GM21619 (cell line): Measurements from ENCODE around the gene OPTC.
"Not testable (repeated sequence)": the region's sequence is repeated elsewhere in the genome, so short reads cannot be mapped to it uniquely, and the experiment has no call there.

ENCODE experiments used
- ATAC-seq: cut with Tn5 transposase; IDR thresholded peaks from one replicate; pipeline ENCODE4 v1.9.1; 2021; ENCODE audit not compliant: unreplicated experiment

The OPTC gene

GRCh38 chr1:203513585-203514031 lies 19.7 kb downstream of the OPTC start:
- ATAC-seq: no peak

- ATAC-seq: no peak
These were observed 22.2 kb downstream of the OPTC start for GRCh38 chr1:203516184-203516583.

- ATAC-seq: no peak
These were observed 23.0 kb downstream of the OPTC start for GRCh38 chr1:203516906-203517305.

GRCh38 chr1:203517426-203518110 lies 23.6 kb downstream of the OPTC start:
- ATAC-seq: no peak

- not testable (repeated sequence) for ATAC-seq
These were observed 24.2 kb downstream of the OPTC start for GRCh38 chr1:203518139-203518538.

GRCh38 chr1:203518541-203518940 lies 24.6 kb downstream of the OPTC start:
- no peak for ATAC-seq

- ATAC-seq: no peak
These were observed 25.3 kb downstream of the OPTC start for GRCh38 chr1:203519053-203519840.

GRCh38 chr1:203519896-203520295 lies 25.9 kb downstream of the OPTC start:
- no peak for ATAC-seq

- ATAC-seq: no peak
These were observed 26.4 kb downstream of the OPTC start for GRCh38 chr1:203520315-203520714.

- no peak for ATAC-seq
These were observed 27.3 kb downstream of the OPTC start for GRCh38 chr1:203521074-203521794.

GRCh38 chr1:203521812-203522211 lies 27.9 kb downstream of the OPTC start:
- no peak for ATAC-seq

GRCh38 chr1:203522237-203522636 lies 28.3 kb downstream of the OPTC start:
- ATAC-seq: no peak

GRCh38 chr1:203523667-203524066 lies 29.7 kb downstream of the OPTC start:
- no peak for ATAC-seq

- ATAC-seq: no peak
These were observed 30.2 kb downstream of the OPTC start for GRCh38 chr1:203524152-203524551.

GRCh38 chr1:203524824-203525223 lies 30.9 kb downstream of the OPTC start:
- ATAC-seq: no peak

- no peak for ATAC-seq
These were observed 31.7 kb downstream of the OPTC start for GRCh38 chr1:203525685-203526084.

GRCh38 chr1:203526130-203526529 lies 32.2 kb downstream of the OPTC start:
- ATAC-seq: no peak

GRCh38 chr1:203526572-203526971 lies 32.6 kb downstream of the OPTC start:
- no peak for ATAC-seq

GRCh38 chr1:203527013-203527412 lies 33.1 kb downstream of the OPTC start:
- no peak for ATAC-seq

GRCh38 chr1:203528063-203528462 lies 34.1 kb downstream of the OPTC start:
- no peak for ATAC-seq

- ATAC-seq: no peak
These were observed 35.3 kb downstream of the OPTC start for GRCh38 chr1:203528976-203529835.
